ENCODE measurements around the gene SRMS. TPM values are rescaled to one million over a fixed set of nuclear protein-coding genes. Genes with fewer than 3 reads are reported as not detected.
"Not testable (repeated sequence)": the region's sequence is repeated elsewhere in the genome, so short reads cannot be mapped to it uniquely, and the experiment has no call there.

Gene SRMS
- total RNA-seq, 1 donor from 2014 or later, result not detected

DNA sequence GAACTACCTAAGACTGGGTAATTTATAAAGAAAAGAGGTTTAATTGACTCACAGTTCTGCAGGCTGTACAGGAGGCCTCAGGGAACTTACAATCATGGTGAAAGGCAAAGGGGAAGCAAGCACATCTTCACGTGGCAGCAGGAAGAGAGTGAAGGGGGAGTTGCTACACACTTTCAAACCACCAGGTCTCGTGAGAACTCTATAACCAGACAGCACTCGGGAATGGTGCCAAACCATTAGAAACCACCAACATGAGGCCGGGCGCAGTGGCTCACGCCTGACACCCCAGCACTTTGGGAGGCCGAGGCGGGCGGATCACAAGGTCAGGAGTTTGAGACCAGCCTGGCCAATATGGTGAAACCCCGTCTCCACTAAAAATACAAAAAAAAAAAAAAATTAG lies 33.0 kb downstream of the SRMS start:
- DNase-seq (ENCODE audit: low spot score); intact Hi-C loops (cut with DNase I): not testable (repeated sequence)

DNA sequence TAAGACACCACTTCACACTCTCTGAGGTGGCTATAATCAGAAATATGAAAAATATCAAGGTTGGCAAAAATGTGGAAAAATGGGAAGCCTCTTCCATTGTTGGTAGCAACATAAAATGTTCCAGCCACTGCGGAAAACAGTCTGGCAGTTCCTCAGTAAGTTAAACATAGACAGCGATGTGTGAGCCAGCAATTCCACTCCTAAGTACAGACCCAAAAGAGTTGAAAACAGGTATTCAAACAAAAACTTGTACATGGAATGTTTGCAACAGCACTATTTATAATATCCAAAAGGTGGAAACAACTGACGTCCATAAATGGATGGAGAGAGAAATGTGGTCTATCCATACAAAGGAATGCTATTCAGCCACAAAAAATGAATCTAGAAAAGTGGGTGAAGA lies 34.3 kb downstream of the SRMS start:
- DNase-seq (ENCODE audit: low spot score), result no peak
- intact Hi-C loops (cut with DNase I), result no loop called here

DNA sequence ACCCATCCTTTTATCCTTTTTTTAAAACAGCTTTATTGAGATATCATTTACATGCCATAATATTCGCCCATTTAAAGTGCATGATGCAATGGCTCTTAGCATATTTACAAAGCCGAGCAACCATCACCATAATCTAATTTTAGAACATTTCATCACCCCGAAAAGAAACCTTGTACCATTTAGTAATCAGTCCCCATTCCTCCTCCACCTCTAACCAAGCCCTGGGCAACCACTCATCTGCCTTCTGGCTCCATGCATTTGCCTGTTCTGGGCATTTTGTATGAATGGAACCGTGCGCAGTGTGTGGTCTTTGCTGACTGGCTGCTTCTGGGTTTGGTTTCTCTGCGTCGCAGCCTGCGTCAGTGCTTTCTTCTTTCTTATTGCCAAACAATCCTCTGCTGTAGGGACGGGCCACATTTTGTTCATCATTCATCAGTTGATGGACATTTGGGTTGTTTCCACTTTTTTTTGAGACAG lies 38.4 kb downstream of the SRMS start:
- intact Hi-C loops (cut with DNase I), result no loop called here
- no peak for DNase-seq (ENCODE audit: low spot score)

DNA sequence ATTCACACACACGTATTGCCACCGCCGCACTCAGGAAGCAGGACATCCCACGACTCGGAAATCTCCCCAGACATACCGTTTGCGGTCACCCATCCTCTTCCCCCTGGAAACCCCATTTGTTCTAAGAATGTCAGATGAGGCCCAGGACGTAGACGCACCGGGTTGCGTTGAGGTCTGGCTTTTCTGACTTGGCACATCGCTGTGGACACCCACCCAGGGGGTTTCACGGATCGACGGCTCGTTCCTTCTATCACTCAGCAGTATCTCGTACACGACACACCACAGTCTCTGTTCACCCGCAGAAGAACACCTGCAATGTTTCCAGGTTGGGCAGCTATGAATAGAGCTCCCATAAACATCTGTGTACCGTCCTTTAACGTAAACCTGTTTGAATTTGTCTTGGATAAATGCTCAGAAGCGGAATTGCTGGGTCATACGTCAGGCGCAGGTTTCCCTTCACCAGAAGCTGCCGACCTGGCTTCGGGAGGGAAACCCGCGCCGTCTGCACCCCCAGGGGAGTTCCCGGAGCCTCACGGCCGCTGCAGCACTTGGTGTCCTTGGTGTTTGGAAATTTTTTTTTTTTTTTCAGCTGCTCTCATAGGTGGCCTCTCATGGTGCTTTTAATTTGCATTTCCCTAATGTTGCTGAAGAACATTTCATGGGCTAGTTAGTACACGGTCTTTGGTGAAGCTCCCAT lies 39.3 kb downstream of the SRMS start:
- DNase-seq (ENCODE audit: low spot score), result no peak

DNA sequence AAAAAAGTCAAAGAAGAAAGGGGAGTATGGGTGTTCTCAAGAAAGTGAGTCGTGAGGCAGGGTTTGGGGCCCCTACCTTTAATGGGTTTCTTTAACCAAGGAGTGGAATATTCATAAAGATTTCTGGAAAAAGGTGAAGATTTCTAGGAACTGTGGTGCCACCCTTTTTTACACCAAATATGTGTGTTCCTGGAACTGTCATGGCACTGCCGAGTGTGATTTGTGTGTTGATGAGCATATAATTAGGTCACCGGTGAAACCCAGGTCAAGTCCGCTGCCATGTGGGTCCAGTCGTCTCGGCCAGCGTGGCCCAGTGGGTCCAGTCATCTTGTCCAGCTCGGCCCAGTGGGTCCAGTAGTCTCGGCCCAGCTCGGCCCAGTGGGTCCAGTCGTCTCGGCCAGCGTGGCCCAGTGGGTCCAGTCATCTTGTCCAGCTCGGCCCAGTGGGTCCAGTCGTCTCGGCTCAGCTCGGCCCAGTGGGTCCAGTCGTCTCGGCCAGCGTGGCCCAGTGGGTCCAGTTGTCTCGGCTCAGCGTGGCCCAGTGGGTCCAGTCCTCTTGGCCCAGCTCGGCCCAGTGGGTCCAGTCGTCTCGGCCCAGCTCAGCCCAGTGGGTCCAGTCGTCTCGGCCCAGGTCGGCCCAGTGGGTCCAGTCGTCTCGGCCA lies 40.3 kb downstream of the SRMS start:
- intact Hi-C loops (cut with DNase I), result no loop called here
- no peak for DNase-seq (ENCODE audit: low spot score)

More for the DNA sequence above, 39.3 kb downstream of the SRMS start:
- intact Hi-C loops (cut with DNase I), result no loop called here

DNA sequence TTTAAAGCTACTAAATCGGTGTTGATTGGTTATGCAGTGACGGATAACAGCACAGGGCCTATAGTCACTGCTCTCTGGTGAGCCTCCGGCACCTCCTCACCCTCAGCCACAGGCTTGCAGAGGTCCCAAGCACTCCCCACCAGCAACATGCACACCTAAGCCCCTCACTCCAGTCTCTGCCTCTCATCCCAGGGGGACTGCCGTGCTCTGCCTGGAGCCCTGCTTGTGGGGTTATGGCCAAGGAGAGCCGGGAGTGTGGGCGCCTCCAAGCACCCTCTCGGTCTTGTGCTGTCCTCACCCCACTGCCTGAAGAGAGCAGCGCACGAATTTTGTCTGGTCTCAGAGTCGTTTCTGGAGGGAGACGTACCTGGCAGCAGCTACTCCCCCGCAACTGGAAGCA lies 41.8 kb downstream of the SRMS start:
- no peak for DNase-seq (ENCODE audit: low spot score)
- intact Hi-C loops (cut with DNase I), result no loop called here

DNA sequence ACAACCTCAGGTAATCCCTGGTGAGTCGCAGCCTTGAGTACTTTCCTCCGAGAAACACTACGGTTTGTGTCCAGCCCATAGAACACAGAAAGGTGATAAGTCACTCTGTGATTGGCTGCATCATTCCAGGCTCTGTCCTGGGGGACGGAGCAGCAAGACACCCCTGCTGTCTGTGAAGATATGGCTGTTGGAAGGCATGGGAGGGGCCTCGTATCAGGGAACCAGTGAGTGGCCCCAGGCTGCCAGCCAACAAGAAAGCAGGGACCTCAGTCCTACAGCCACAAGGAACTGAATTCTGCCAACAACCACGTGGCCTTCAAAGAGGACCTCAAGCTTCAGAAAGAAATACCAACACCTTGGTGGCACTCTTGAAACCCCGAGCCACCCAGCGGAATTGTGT lies 42.3 kb downstream of the SRMS start:
- no peak for DNase-seq (ENCODE audit: low spot score)
- intact Hi-C loops (cut with DNase I), result no loop called here

DNA sequence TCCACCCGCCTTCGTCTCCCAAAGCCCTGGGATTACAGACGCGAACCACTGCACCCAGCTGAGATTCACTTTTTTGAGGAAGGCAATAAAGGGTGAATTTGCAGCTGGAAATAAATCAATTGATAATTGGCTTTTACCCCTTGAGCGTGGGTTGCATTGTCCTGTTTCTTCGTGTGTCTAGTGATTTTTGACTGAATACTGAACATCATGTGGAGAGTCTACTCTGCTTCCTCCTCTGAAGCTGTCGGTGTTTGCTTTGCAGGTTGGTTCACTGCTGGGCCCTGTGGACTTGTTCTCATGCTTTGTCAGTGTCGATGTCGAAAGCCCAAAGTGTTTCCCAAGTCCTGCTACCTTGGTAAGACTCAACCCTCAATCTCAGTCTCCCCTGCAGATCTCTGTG lies 42.9 kb downstream of the SRMS start:
- intact Hi-C loops (cut with DNase I), result no loop called here
- DNase-seq (ENCODE audit: low spot score), result no peak

DNA sequence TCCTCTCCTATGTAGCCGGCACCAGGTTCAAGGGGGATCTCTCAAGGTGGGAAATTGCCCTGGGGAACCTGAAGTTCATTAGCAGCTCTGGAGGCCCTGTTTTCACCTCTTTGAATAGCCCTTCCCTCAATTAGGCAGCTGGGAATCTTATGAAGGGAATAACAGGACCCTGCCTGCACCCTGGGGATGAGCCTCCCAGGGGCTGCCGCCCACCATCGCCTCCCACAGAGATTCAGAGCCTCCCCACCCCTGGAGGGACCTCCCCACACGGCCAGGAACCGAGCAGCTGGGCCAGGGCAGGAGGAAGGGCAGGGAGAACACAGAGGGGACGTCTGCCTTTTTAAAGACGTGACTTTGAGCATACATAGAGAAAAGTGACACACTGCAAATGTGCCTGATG lies 44.0 kb downstream of the SRMS start:
- intact Hi-C loops (cut with DNase I), result no loop called here
- no peak for DNase-seq (ENCODE audit: low spot score)

DNA sequence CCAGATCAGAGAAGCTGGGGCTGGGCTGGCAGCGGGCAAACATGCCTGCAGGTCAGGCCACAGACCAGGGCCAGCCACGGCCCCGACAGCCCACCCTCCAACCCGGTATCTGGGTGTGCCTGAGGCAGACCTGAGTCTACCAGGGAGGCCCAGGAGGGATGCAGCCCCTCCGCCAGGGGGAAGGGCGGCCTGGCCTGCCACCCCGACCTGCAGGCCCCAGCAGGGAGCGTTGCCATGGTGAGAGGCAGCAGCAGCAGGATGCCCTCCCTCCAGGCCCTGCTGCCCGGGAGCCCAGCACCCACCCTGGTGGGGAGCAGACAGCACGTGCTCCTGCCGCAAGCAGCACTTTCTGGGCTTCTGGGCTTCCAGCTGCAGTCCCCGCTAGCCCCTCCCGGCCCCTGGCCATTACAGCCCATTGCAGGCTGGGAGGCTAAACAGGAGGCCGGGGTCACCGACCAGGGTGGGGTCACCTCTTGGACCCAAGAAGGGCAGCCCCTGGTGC lies 44.8 kb downstream of the SRMS start:
- no peak for DNase-seq (ENCODE audit: low spot score)
- intact Hi-C loops (cut with DNase I), result no loop called here

DNA sequence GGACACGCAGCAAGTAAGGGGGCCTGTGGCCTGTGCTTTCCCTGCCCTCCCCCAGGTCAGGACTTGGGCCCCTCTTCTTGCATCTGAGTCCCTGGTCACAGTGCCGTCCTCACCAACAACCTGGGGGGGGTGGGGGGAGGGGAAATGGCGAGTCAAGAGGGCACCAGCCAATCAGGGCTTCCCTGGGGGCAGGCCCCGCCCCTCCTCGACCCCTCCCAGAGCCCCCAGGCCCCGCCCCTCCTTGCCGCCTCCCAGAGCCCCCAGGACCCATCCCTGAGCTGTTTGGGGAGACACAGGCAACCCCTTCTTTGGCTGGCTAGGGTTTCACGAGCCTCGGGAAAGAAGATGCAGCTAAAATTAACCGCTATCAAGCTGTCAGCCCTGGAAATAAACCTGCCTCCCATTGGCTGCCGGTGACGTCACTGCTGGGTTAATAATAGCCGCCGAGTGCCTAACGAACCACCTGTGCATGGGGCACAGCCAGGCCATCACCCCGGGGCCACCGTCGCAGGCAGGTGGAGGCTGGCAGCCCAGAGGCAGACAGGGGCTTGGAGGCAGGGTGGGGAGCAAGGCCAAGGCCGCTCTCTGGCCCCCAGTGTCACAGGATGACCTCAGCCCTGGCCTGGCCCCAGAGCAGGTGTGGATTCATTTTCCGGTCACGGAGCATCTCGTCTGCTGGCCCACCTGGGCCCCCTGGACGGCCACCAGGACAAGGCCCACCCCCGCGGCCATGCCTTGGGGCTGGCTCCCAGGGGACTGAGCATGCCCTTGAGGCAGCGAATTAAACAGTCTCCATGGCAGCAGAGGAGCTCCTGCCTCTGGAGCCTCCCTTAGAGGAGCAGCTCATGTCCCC lies 45.5 kb downstream of the SRMS start:
- DNase-seq (ENCODE audit: low spot score), result peak; percentile 92
- intact Hi-C loops (cut with DNase I), result no loop called here

DNA sequence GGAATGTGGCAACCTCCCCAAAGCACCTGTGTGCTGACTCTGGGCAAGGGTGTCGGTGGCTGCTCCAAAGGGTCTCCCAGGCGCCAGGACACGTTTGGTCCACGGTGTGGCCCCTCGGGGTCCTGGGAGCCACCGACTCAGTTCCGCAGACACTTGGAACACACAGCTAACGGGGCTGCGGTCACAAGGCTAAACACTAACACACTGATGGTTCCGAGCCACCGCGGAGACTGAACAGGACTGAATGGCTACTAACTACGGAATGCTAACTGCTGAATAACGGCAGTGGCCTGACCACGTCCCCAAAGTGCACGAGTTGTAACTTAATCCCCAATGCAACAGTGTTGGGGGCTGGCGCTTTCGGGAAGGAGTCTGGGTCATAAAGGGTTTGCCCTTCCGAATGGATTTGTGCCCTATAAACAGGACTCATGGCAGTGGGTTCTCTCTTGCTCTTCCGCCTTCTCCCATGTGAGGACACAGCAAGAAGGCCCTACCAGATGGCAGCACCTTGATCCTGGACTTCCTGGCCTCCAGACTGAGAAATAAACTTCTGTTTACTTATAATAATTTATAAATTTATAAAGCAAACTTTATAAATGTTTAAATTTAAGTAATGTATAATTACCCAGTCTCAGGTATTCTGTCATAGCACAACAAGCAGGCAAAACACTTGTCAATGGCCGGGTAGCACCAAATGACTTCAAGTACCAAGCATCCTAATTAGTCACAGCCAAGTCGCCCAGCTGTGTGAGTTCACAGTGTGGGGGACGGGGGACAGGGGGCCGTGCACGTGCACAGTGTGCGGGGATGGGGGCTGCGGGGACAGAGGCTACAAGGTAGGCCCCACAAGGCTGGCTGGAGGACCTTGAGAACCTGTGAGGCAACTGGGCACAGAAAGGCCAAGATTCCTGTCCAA lies 46.4 kb downstream of the SRMS start:
- DNase-seq (ENCODE audit: low spot score), result no peak

DNA sequence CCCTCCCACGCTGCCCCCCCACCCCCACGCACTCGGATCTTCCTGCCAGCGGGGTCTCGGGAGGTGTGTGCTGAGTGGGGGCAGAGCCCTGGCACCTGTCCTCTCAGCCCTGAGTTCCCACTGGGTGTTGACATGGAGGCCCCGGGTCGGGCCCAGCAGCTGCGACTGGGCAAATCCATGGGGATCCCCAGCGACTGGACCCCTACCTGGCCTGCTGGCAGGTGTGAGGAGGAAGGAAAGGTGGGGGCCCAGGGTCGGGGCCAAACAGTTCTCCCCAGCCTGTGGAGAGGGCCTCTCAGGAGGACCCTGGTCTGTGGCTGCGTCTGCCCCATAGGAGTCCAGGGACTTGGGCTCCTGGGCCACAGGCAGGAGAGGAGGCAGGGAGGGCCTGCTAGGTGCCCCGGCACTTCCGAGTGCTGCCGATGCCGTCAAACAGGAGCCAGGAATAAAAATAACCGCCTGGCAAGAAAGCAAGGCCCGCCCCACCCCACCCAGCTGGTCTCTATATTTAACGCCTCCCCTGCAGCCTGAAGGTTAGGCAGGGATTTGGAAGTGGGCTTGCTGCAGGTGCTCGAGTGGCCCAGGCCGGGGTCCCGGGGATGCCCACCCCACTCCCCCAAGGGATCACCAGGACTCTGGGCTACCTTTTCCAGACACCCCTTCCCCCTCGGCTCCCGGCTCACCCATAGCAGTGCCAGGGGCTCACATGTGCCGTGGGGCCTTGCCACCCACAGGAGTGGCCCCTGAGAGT lies 47.2 kb downstream of the SRMS start:
- DNase-seq (ENCODE audit: low spot score), result no peak
- intact Hi-C loops (cut with DNase I), result no loop called here

More for the DNA sequence above, 46.4 kb downstream of the SRMS start:
- intact Hi-C loops (cut with DNase I), result no loop called here

DNA sequence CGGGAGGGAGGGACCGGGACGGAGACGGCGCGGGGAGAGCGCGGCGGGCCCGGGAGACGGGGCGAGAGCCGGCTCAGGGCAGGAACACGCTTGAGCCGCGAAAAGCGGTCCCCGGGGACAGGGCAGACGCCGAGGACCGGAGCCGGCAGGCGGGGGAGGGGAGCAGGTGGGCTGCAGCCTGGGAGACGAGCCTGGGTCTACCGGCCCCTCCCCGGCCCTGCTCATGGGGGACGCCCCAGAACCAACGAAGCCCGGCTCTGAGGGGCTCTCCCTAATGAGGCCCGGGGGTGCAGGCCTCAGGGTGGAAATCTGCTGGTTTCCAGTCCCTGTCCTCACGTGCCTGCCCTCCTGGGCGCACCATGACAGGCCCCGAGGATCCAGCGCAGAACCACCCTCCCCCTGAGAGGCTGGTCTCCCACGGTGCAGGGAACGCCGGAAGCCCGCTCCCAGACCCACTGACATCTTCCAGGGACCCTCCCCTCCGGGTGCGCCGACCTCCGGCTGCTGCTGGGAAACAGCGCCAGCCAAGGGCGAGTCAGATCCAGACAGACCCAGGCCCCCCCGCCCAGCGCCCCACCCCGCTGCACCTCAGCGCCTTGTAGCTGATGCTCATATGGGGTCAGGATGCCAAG lies 48.1 kb downstream of the SRMS start:
- intact Hi-C loops (cut with DNase I), result no loop called here
- no peak for DNase-seq (ENCODE audit: low spot score)

DNA sequence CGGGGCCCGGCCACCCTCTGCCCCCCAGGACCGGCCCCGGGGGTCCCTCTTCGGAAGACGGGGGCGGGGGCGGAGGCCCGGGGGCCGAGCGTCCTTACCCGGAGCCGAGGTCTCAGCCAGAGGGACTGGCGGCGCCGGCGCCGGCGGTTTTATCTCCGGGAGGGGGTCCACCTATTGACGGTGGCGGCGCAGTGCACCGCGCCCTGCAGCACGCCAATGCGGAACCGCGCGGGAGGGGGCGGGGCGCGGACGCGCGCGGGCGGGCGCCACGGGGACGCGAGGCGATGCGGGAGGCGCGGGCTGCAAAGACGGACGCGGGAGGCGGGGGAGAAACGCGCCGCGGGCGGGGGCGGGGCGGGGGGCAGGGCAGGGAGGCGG lies 48.6 kb downstream of the SRMS start, which contains the start of gene EEF1A2:
Gene EEF1A2, minus strand, starts transcription at position 124 of the 378 bp plus-strand sequence. CDS start 1,320 bp downstream, outside the sequence.
- intact Hi-C loops (cut with DNase I), result no loop called here
- no peak for DNase-seq (ENCODE audit: low spot score)

DNA sequence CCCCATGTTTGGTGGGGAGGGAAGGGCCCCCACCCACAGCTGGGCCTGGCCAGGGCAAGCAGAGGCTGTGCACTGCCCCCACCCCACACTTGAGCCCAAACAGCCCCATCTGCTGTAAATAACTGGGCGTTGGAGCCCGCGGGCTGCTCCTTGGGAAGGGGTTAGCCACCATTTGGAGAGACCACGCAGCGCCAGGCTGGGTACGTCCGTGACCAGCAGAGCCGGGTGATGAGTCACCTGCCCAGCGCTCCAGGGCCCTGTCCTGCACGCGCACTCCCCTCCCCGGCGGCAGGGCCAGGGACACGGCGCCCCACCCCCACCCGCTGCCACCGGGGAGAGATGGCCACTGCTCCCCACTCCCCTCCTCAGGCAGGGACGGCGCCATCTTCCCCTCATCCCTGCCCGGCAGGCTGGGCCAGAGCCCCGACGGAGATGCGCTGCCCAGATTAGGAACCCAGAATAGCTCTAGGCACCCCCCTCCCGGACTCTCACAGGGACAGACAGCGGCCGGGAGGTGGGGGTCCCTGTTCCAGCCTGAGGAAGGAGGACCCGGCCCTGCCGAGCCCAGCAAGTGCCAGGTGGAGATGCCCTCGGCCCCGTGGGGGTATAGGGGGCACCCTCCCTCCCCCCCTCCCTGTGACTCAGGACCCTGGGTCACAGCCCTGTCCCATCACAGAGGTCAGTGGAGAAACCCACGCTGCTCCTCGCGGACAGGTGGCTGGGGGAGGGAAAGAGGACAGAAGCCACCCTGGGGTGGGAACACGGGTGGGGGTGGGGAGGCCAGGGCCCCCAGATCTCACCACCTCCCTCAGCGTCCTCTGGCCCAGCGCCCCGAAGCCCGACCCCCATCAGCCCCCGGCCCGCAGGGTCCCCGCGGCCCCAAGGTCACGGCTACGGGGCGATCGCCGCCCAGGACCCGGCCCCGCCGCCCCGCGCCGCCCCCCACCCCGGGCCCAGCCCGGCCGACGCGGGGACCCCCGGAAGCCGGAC lies 49.3 kb downstream of the SRMS start:
- DNase-seq (ENCODE audit: low spot score), result no peak
- intact Hi-C loops (cut with DNase I), result no loop called here
